Body of pancreas (tissue), 4 donors: ENCODE results near the gene POLR2J.

Experiments
- POLR2A ChIP-seq, 3 donors: fragments of 450-650 bp; IDR thresholded peaks; one replicate each; pipeline ENCODE4 v1.6.1; 2016; ENCODE audit warnings: antibody characterized with exemption in 3 of 3, mild to moderate bottlenecking in 2 of 3
- TF ChIP-seq, protein P1 (sequence below), 7 experiments: fragments of 450-650 bp in 4 of 7; fragments of 200-600 bp in 3 of 7; sonication (generic) in 3 of 7; IDR thresholded peaks; one replicate each; pipeline ENCODE4 v1.5.1; 2016 to 2019; ENCODE audit warnings: antibody characterized with exemption in 7 of 7

DNA sequence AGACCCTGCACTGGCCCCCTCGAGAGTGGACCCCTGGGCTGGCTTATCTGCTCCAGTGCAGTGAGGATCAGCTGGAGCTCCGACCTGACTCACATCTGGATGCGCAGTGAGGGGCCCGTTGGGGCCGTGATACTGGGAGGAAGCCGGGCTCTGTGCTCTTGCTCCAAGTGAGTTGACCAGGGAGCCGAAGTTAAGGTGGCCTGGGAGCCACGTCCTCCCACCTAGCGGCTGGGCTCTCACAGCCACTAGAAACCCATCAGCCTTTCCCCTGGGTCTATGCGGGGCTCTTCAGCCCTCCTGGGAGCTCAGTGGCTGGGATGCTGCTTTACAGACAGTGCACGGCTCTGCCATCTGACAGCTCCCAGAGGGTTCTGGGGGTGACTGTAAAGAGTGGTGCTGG lies 23.1 kb downstream of the POLR2J start:
- no peak for TF ChIP-seq POLR2A (IDR thresholded peaks at IDR 0.05)
- TF ChIP-seq, protein P1, sequence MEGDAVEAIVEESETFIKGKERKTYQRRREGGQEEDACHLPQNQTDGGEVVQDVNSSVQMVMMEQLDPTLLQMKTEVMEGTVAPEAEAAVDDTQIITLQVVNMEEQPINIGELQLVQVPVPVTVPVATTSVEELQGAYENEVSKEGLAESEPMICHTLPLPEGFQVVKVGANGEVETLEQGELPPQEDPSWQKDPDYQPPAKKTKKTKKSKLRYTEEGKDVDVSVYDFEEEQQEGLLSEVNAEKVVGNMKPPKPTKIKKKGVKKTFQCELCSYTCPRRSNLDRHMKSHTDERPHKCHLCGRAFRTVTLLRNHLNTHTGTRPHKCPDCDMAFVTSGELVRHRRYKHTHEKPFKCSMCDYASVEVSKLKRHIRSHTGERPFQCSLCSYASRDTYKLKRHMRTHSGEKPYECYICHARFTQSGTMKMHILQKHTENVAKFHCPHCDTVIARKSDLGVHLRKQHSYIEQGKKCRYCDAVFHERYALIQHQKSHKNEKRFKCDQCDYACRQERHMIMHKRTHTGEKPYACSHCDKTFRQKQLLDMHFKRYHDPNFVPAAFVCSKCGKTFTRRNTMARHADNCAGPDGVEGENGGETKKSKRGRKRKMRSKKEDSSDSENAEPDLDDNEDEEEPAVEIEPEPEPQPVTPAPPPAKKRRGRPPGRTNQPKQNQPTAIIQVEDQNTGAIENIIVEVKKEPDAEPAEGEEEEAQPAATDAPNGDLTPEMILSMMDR (IDR thresholded peaks at IDR 0.05) = no peak
